H1 (cell line): ENCODE data around the gene KIAA0586. TPM values are rescaled to one million over a fixed set of nuclear protein-coding genes. Genes with fewer than 3 reads are reported as not detected.

Experiments used
- CTBP2 ChIP-seq: IDR thresholded peaks from 2 replicates; pipeline ENCODE4 v1.7.0; 2011; ENCODE audit warnings: borderline replicate concordance, mild to moderate bottlenecking, moderate library complexity, mixed read lengths, low read length; ENCODE audit not compliant: insufficient read depth, insufficient read length
- KDM1A ChIP-seq: fragments of 200-600, 300-600 bp; sonication (generic); IDR thresholded peaks from 2 replicates; pipeline ENCODE4 v1.7.1; 2016; ENCODE audit warnings: mild to moderate bottlenecking, low read length, borderline replicate concordance
- KDM5A ChIP-seq: fragments of 200-600 bp; IDR thresholded peaks from 2 replicates; pipeline ENCODE4 v1.7.1; 2012; ENCODE audit warnings: mild to moderate bottlenecking, low read length, inconsistent platforms, mixed read lengths
- polyA plus RNA-seq, 7 experiments: library from polyadenylated mRNA; depleted of rRNA in 3 of 7; stranded (reverse) in 5 of 7; unstranded in 2 of 7; fragments of >200 nt in 5 of 7; fragments of 200-250 nt in 2 of 7; gene quantifications; 1 replicate in 5 of 7; 2 replicates in 1 of 7; 4 replicates in 1 of 7; pipeline versions ENCODE4 v1.2.1 to v1.2.3, GENCODE V29; 2011 to 2013; ENCODE audit warnings: missing spikeins in 2 of 7, mixed read lengths in 2 of 7
- total RNA-seq: library from RNA; stranded (reverse); fragmentation: NEBNext Ultra II Directional; extraction: Animal tissue kit (Norgen Biotek cat#: 25700); gene quantifications from 2 replicates; pipeline ENCODE4 v1.2.1, GENCODE V29; 2021
- TF ChIP-seq, protein P1 (sequence below): IDR thresholded peaks from 2 replicates; pipeline ENCODE4 v1.6.1; 2011; ENCODE audit warnings: low read depth, mild to moderate bottlenecking, low read length; ENCODE audit not compliant: insufficient read depth

KIAA0586 gene
- total and polyA plus RNA-seq, 2 of the 8 experiments (the other 6 are each of a cell fraction or from before 2014, with no cell fraction given) = 7.2 to 24.8 TPM

DNA sequence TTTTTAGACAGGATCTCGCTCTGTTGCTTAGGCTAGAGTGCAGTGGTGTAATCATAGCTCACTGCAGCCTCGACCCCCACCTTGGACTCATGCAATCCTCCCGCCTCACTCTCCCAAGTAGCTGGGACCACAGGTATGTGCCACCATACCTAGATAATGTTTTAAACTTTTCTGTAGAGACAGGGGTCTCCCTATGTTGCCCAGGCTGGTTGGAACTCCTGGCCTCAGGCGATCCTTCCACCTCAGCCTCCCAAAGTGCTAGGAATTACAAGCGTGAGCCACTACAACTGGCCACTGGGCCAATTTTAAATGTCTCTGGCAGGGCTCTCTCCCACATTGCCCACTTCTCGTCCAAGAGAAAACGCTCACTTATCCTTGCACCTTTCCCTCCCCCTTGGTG is 143.7 kb downstream of the KIAA0586 start (continued):
- TF ChIP-seq KDM1A = no peak
- no peak for TF ChIP-seq KDM5A
- TF ChIP-seq CTBP2 = no peak
- TF ChIP-seq, protein P1, sequence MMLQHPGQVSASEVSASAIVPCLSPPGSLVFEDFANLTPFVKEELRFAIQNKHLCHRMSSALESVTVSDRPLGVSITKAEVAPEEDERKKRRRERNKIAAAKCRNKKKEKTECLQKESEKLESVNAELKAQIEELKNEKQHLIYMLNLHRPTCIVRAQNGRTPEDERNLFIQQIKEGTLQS = no peak
